NCI-H1436 treated with DMSO at 0.1 percent for 48 hours (cell line): ENCODE results near the gene KCND3.
A peak's percentile ranks its signal among the peaks of the same experiment; 100 is the strongest.

Experiments used
- DNase-seq: peaks from one replicate; lab custom pipeline; 2025; lab: John Stamatoyannopoulos, UW

The KCND3 gene

DNA sequence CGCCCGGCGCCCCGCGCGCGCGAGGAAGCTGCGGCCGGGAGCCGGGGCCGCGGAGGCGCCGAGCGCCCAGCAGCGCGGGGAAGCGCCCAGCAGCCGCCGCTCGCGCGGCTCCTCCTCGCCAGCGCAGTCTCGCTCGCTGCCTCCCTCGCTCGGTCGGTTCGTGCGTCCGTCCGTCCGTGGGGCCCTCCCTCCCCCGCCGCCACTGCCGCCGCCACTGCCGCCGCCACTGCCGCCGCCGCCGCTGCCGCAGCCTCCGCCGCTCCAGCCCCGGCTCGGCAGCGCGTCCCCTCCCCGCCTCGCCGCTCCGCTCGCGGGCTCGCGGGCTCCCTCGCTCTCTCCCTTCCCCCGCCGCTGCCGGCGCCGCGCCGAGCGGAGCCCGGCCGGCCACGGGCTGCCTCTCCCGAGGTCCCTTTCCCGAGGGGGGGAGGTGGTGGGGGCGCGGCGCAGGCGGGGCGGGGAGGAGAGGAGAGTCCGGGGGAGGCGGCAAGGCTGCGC is at the start of gene KCND3:
Gene KCND3 (minus strand): TSS at position 138 of the 495 bp plus-strand sequence.
- no peak for DNase-seq

DNA sequence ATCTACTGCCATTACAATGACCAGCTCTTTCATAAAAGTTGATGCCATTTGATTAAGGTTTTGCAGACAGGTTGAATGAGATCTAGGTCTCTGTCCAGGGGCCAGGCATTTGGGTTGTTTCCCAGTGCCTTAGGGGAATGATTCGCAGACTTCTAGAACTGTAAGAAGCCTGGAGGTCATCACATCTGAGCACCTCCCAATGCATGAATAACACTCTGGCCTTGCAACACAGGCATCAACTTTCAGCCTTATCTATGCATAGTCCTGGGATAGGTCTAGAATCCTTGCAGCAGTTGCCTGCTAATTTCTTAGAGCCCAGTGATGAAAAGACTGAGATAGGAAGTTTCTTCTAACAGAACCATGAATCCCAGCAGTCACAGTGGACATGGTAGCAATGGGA is 44.8 kb upstream of the KCND3 start:
- DNase-seq: no peak

DNA sequence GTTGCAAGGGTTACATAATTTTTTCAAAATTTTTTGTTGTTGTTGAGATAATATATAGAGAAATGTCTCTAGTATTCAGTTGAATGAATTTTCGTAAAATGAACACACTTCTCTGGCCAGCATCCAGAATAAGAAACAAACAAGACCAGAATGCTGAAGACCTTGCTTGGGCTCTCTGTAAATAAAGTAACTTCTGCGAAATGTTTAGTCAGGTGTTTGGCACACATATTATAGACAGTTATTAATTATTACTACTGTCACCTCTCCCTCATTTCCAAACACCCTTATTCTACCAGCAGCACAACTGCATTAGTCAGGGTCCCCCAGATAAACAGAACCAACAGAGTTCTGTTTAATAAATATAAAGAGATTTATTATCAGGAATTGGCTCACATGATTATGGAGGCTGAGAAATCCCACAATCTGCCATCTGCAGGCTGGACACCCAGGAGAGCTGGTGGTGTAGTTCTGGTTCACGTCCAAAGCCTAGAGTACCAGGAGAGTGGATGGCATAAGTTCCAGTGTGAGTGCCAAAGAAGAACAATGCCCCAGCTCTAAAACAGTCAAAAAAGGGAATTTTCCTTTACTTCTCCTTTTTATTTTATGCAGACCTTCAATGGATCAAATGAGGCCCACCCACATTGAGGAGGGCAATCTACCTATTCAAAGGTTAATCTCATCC is 44.1 kb upstream of the KCND3 start:
- DNase-seq: no peak

DNA sequence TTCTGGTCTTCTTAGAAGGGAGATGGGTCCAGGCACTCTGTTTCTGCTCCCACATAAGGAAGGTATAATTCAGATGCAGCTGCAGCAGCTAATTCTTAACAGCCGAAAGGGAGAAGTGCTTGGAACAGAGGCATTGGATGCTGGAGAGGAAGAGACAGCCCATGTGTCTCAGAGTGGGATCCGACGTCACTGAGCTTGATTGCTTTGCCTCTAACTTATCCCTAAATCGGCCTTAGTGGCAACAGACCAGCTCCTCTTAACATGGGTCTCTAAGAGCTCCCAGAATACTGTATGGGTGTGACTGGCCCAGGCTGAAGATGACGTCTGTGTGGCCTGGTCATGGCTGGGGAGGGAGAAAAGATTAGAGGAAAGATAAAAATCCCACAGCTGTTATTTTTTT is 40.7 kb upstream of the KCND3 start:
- DNase-seq: no peak

DNA sequence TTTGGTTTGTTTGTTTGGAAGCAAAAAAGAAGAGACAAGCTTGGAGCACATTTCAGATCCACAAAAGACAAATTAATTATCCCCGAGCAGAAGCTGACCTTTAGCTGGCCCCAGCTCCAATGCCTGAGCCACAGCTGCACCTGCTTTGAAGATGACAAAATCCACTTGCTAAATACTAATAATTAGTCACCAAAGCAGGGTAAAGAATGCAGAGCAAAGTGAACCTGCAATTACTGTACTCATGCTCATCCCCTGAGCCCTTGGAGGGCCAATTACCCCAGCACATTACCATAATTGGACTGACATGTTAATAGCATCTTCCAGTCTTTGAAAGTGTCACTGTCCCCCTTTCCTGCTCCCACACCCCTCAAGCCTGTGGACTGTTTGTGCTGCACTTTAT is 38.2 kb upstream of the KCND3 start:
- peak; percentile 68 for DNase-seq

DNA sequence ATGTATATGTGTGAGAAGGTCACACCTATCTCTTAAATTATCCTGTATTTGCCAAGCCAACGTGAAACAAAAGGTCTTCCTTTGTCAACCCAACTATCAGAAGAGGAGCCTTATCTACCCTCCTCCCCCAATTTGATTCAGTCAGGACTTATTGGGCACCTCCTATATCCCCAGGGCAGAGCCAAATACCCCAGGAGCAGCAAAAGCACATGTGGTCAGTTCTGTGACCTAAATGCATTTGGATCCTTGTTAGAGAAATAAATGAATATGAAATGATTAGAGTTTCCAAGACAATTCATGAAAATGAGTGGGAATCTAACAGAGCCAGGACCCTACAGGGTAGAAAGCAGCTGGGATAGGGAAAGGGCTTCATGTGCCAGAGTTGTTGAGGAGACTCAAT is 37.0 kb upstream of the KCND3 start:
- no peak for DNase-seq

DNA sequence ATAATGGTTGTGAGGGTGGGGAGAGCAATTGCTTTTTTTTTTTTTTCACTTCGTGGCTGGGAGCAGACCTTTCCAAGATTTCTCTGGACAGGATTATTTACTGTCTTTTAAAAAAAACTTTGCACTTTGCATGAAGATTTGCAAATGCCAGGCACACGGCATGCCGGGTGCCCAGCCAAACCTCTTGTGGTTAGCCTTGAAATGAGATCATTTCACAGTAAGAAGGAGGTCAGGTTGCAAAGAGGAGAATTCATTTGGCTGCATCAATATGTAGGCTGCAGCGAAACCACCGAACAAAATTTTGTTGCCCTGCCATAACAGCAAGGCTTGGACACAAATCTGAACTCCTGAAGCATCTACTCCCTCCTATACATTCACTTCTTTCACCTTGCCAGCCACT is 36.5 kb upstream of the KCND3 start:
- no peak for DNase-seq

DNA sequence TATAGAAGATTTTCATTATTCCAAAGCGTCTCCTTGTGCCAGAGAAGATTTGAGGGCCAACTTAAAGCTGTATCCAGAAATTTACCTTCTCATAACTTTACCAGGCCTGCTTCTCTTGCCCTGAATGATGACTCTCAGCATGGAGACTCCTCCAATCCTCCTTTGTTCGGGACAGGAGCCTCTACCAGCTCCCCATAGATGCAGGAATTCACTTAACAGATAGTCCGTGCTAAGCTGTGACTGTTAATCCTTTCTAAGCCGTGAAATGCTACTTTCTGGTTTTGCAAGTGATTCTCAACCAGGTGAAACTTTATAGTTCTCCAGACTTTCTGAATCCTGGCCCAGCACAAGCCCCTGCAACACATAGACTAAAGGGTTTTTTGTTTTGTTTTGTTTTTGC is 31.8 kb upstream of the KCND3 start:
- DNase-seq: no peak

DNA sequence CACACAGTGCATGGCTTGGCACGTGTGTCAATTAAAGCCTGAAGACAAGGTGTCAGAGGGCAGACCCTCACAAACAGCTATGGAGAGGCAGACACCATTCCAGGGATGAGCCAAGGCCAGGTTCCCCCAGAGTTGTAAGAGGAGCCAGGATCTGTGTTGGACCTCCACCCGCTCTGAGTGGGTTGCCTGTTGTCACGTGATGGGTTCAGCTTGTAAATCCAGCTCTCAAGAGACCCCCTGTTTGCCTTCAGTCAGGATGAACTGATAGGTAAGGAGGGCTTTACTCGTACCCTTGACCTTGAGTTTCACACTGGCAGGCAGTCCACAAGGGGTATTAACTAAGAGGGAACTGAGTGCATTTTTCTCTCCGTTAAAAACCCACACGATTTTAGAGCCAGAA is 27.7 kb upstream of the KCND3 start:
- DNase-seq: no peak

DNA sequence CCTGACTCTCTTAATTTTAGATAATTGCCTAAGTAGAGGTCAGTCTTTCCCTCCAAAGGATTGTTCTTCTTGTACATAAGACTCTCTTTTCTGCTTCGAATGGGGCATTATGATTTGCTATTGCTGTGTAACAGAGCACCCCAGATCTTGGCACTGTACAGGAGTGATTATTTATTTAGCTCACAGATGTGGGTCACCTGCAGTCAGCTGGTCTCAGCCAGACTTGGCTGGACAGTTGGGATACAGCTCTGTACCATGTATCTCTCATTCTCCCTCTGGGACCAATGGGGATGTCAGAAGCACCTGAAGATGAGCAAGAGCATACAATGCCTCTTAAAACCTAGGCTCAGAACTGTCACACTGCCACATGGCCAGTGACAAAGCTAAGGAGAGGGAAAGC is 23.4 kb upstream of the KCND3 start:
- DNase-seq: no peak

DNA sequence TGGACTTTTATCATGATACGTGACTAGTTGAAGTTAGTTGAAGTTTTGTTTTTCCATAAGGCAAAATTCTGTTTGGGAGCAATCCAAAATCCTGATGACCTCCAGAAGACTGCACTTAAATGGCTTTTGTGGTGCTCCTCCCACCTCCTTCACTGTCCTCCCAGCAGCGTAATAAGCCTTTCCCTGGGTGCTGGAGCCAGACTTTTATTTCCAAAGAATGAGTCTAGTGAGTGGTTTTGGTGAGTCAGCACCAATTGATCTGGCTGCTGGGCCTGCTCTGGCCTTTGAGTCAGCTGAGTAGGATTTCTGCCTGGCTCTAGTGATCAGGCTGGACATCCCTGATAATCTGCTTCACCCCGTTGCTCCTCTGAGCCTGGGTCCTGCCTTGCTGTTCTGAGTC is 21.7 kb upstream of the KCND3 start:
- no peak for DNase-seq

DNA sequence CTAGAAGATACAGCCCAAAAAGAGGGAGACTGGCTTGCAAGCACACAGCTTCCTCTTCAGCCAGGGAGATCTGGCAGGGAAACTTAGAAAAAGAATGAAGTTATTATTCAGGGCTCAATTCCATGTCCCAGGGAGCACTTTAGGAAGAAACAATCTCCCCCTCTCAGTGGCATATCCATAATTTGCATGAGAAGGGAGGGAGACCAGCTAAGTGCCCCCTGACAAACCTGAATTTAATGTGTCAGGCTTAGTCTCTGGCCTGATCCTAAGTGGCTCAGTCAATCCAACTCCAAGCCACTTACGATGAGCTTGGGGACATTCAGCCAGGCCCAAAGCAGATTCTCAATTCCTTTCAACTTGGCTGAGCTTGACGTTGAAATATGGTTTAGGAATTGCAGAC is 17.7 kb upstream of the KCND3 start:
- no peak for DNase-seq

DNA sequence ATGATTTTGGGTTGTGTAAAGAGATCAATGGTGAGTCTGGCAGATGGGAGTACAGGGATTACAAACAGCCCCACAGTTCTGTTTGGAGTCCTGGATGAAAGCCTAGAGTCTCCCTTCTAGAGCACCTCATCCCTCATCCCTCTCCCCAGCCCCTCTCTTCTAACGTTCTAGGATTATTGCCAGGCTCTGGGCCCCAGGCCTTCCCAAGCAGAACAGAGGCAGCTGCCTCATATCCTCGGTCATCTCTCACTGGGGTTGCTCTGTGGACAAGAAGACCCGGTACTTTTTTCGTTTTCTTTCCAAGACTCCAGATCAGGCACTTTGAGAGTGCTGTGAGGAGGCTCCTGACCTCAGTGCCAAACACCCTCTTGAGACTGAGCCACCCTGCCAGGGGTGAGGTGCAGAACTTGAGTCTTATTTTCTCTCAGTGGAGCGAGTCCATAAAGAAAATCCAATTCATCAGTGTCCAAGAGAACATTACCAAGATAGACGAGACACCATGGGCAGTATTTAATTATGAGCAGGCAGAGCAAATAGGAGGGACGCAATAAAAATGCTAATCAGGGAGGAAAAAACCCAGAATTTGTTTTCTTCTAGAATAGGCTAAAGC is 17.1 kb upstream of the KCND3 start:
- DNase-seq: no peak

DNA sequence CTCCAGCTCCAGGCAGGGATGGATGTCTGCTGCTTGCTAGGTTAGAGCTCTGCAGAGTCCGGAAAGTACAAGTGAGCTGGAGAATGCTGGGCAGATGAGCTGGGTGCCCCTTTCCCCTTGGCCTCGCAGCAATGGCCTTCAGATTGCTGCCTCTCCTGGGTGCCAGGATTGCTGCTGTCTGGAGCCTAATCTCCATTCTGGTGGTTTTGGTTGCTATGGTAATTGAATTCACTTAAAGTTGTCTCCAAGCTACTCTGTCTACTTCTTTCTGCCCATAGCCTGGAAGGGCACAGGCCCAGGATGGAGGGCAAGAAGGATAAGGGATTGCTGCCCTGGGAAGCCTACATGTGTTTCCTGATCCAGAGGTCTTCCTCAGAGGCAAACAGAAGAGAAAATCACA is 14.6 kb upstream of the KCND3 start:
- no peak for DNase-seq

DNA sequence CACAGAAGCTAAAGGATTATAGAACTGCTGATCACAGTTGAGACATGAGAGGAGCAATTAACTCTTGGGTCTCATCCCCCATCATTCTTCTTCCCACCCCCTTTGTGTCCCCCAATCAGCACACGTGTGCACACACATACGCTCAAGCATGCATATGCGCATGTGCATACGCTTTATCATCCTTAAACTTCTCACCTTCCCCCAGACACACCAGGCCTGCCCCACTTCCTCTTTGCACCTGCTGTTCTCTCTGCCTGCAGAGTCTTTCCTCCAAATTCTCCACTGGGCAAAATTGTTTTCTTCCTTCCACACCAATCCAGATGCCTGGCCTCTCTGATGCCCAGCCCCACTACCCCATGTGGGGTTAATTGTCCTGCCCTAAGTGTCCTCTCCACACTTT is 13.0 kb upstream of the KCND3 start:
- no peak for DNase-seq

DNA sequence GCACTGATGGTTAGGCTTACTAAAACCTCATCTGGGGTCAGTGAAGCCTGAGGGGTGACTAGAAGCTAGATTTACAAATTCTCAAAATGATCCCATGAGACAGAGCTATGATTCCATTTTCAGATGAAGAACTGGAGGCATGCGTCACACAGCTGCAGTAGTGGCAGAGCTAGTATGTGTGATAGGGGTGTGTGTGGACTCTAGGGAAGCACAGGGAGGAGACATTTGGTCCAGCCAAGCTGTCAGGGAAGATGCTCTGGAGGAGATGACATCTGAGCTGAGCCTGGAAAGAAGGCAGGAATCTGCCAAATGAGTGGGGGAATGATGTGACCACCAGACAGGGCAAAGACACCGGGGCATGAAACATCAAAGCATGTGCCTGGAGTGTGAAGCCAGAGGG is 12.0 kb upstream of the KCND3 start:
- DNase-seq: no peak

DNA sequence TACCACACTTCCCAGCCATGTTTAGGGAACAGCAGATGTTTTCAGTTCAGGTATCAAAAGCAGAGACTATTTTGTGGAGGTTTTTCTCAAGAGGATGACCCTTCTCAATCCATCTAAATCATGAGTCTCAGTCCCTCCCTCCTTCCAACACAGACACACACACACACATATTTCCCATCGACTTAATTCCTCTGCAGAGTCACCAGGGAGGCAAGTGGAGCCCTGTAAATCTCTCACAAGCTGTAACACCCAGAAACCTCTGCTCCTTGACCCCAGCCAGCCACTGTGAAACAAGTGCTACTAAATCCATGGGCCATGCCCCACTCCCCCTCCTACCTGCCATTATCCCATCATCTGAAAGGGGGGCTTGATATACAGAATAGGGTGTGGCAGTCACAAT is 10.6 kb upstream of the KCND3 start:
- no peak for DNase-seq

DNA sequence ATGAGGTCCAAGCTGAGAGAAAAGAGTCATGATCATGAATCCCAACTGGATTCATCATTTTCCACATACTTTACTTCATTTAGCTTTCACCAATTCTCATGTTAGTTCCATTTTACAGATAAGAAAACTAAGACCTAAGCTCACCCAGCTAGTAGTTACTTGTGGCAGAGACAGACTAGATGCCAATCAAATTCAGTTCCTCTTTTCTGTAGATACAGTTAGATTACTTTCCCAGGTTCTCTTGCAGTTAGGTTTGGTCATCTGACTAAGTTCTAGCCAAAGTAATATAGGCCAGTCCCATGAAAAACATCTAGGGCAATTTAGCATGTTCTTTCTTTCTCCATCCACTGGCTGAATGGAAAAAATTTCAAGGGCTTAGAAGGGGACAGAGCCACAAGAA is 8.9 kb upstream of the KCND3 start:
- no peak for DNase-seq

DNA sequence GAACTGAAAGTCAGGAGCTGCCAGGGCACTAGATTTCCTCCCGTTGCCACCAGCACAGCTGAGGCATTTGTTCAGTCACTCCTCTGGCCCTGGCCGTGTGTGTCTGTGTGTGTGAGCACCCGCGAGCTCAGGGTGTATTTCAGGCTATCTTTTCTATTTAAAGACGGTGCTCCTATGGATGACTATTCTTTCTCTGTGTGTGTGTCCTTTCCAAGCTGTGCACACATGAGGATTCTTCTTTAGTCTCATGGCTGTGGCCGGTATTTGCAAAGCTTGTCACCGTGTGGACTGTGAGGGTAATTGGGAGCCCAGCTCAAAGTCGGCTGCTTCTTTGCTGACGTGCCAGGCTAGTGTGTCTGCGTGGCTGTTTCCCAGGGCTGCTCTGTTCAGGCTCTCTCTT is 3.0 kb upstream of the KCND3 start:
- DNase-seq: no peak

DNA sequence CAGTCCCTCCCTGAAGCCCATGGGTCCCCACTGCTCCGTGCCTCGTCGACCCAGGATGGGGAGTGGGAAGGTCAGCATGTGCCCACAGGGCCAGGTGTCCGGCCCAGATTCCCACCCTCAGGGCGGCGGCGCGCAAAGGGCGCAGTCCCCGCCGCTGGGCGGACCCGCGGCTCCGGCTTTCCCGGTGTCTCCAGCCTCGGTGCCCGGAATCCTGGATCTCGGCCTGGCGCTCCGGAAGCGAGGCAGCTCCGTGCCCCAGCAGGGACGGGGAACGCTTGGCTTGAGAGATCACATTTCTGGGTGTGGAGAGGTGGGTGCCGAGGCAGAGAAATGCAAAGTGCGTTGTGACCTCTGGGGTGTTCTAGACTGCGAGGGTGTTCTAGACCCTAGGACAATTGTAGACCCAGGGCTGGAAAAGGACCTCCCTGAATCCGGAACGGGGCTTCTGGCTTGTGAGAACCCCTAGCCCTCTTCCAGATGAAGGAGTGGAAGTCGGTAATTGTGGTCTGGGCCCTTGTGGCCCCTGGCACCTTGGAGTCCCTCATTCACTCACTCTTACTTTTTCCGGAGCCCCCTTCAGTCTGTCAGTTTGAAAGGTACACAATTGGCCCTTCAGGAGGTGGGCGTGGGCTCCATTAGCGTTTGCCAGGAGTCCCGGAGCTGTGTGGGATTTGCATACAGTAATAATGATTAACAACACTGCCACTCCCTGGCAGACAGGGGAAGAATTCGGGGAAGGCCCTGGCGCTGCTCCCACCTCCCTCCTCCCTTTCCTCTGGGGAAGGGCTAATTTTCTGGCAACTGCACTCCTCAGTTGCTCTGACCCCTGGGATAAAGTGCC is 1.6 kb upstream of the KCND3 start:
- peak; percentile 60 for DNase-seq

DNA sequence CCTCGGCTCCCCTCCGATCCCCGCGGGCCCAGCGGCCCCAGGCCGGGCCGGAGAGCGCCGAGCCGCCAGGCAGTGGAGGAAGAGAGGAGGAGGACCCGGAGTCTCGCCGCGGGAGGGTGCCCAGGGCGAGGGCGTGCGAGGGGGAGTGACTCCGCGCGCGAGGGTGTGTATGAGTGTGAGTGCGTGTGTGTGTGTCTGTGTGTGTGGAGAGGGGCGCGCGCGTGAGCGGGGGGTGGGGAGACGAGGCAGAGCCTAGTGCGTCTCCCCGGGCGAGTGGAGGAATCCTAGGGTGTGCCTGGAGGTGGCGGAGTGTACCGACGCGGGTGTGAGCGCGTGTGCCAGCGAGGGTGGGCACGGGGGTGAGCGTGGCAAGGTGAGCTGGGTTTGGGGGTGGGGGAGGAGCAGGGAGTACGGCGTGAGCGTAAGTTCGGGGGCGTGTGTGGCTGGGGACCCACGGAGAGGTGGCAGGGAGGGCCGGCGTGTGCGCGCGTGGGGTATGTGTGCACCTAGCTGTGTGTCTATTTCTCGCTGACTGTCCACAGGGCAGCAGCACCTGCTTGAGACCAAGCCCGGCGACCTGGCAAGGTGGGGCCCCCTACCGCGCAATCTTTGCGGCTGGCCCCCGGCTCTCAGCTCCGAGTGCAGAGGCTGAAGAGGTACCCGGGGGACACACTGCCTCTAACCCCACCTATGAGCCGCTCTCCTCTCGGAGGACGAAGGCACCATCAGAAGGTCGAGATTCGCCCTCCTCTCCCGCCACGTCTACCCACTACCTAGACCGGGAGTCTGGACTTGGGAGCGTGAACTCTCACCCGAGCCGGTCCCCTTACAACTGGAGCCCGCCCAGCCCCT is 784 bp upstream of the KCND3 start:
- DNase-seq: no peak

DNA sequence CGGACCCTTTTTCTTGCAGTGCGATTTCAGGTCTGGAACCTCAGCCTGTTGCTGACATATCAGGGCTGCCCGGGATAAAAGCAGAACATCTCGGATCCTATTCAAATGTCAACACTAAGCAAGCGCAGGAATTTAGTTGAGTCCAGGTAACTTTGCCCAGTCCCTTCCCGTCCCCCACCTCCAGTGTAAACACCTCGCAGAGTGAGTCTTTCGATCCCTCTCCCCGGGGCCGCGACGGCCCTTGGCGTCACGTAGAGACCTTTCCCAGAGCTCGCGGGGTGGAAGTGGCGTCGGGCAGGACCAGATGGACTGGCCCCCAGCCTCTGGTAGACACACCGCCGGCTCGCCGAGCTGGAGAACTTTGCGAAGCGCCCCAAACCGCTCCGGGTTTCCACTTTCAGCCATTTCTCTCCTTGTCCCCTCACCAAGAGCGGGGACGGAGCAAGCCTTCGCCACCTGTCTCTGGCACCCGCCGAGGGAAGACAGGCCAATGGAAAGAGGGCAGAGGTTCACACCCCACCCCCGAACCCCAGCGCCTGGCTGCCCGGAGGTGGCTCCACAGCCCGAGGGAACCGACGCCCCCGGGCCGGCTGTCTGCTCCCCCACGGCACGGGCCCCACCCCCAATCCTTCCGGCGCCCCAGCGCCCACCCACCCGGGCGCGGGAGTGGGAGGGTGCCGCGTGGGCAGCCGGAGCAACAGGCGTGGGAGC is 570 bp downstream of the KCND3 start:
- DNase-seq: no peak
